RPMI8226 (cell line): ENCODE measurements around the gene NRXN3.

Source experiments
- DNase-seq: peaks from one replicate; pipeline ENCODE4 v3.0.0-alpha.2; 2015

NRXN3 gene

GRCh38 chr14:79328863-79329262 lies 1158.7 kb downstream of the NRXN3 start:
- DNase-seq = no peak

DNA sequence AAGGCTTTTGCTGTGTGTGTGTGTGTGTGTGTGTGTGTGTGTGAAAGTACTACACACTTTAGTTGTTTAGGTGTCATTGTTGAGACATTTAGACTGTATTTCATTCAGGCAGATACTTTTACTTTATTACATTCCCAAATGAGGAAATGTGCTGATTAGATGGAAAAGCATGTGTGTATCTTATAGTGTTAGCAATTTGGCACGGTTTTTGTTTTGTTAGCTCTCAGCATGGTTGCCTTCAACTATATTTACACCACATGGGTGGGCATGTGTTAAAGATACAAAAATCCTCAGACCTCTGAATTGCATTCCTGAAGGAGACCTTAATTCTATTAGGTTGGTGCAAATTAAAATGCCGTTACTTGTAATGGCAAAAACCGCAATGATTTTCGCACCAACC lies 1161.7 kb downstream of the NRXN3 start:
- DNase-seq = no peak

DNA sequence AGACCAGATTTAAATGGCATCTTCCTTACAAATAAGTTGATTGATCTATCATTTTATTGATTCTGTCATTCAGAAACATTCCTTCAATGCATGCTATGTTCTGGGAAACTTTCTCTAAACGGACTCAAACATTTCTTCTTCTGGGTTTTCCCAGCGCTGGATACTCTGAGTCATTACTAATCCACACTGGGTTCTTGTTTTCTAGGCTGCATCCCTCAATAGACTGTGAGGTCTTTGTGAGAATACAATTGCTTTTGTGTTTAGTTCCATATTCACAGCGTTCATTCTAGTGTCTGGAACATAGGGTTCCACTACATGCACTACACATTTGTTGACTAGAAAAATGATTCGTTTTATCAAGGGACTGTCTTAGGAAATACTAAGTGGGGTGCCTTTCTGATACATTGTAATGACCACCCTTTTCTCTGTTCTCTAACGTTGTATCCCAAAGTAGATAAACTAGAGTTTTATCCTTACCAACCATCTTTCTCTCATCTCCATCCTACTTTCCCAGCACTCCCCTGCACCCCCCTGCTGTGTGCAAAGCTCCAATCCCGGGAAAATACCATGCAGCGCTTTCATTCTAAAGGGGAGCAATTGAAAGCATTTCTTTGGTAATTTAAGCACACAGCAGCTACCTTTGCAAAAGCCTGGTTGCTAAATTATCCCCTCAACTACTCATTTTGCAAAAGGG lies 1162.5 kb downstream of the NRXN3 start:
- DNase-seq = no peak

DNA sequence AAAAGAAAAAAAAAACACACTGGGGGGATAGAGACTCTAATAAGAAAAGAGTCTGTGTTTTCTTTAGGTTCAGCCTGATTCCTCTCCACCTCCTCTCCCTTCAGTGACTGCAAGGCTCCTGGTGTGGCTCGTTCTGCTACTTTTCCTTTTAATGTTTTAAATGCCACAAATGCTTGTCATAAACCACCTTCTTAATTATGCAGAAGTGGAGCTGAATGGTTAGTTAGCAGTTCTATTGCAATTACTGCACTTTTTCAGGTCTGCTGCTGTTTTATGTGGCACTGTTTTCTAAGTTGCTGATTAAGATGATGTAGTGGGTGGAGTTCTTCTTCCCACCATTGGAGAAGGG lies 1163.0 kb downstream of the NRXN3 start:
- DNase-seq = no peak

DNA sequence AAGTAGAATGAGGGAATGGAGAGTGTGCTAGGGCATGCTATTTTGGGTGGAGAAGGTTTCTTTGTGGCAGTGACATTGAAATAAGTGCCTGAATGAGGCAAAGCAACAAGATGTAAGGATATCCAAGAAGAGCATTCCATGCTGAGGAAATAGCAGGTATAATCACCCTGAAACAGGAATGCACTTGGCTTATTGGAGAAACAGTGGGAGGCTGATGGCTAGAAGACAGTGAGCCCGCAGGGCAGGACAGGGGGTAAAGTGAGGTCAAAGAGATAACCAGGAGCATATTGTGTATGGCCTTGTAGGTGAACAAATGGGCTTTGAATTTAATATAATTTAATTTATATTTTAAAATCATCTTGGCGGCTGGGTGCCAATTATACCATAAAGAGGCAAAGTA lies 1164.1 kb downstream of the NRXN3 start:
- no peak for DNase-seq

- DNase-seq = no peak
These were observed 1167.6 kb downstream of the NRXN3 start for GRCh38 chr14:79337761-79338160.

GRCh38 chr14:79342942-79343341 lies 1172.8 kb downstream of the NRXN3 start:
- no peak for DNase-seq

GRCh38 chr14:79351011-79351410 lies 1180.8 kb downstream of the NRXN3 start:
- DNase-seq = no peak

- no peak for DNase-seq
These were observed 1182.0 kb downstream of the NRXN3 start for GRCh38 chr14:79352076-79352630.

- DNase-seq = no peak
These were observed 1184.2 kb downstream of the NRXN3 start for GRCh38 chr14:79354336-79354735.

- DNase-seq = no peak
These were observed 1185.9 kb downstream of the NRXN3 start for GRCh38 chr14:79356040-79356439.

DNA sequence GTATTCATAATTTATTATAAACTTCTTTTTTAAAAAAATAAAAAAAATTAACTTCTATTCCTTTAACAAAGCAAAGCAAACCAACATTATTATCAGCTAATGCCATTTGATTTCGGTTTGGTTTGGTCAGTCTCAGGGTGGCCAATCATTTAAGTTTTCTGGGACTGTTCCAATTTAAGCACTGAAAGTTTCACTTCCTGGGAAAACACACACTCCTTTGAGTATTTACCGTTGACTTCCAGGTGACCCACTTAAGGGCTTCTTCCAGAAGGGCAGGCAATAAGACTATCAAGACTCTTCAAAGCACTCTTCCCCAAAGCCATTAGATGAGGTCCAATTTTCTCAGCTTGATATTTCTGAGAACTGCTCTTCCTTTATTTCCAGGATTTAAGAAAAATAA lies 1187.1 kb downstream of the NRXN3 start:
- no peak for DNase-seq

- no peak for DNase-seq
These were observed 1193.1 kb downstream of the NRXN3 start for GRCh38 chr14:79363291-79363690.

DNA sequence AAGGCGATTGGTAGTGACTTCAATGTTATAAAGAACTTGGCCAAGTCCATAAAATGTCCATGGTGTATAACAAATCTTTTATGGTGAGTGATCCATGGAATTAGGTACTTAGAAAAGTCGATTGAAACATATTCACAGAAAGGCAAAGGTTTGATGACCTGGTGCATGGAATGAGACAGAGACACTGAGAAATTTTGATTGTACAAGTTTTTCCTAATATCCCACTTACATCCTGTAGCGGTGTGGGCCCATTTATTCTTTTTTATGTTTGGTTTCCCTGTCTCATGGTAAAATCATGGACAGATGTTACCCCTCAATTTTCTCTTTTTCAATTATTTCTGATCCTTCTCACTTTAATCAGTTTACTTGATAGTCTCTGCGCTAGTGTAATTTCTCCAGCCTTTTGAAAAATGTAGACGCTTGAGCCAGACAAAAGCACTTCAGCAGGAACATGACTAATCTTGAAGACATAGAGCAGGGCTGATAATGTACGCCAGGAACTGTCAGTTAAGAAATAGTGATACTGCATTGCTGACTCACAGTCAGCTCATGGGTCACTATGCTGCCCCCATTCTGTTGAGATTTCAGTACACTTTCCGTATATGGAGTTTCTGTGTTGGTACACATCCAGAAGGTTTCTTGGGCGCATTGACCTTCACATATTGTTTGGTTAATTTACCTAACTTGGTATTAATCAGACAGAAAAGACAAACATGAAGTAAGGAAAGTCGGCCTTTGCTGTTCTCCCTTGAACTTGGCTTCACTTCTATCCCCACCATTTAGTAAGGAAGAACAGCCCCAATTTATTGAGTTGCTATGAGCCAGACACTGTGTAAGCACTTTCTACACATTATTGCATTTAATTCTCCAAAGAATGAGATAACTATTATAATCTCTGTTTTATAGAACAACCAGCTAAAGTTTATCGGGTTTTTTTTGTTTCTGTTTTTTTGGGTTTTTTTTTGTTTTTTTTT lies 1199.5 kb downstream of the NRXN3 start:
- DNase-seq = no peak

DNA sequence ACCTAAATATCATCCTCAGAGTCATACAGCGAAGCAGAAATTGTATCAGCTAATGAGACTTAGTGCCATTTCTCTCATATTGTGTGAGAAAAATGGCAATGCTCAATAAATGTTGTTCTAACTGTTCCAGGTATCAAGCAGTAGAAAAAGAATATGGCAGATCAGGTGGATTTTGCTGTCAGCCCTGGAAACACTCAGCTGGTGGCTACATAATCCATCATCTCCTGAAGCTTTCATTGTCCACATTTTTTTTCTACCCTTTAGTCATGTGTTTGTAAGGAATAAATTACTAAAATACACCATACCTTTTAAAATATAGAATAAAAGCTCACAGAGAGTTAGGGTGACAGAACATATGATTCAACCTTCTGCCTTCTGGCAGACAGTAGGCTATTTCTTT lies 1200.8 kb downstream of the NRXN3 start:
- no peak for DNase-seq

- no peak for DNase-seq
These were observed 1203.3 kb downstream of the NRXN3 start for GRCh38 chr14:79373451-79373850.

GRCh38 chr14:79375356-79375755 lies 1205.2 kb downstream of the NRXN3 start:
- no peak for DNase-seq

- no peak for DNase-seq
These were observed 1206.4 kb downstream of the NRXN3 start for GRCh38 chr14:79376557-79376956.

DNA sequence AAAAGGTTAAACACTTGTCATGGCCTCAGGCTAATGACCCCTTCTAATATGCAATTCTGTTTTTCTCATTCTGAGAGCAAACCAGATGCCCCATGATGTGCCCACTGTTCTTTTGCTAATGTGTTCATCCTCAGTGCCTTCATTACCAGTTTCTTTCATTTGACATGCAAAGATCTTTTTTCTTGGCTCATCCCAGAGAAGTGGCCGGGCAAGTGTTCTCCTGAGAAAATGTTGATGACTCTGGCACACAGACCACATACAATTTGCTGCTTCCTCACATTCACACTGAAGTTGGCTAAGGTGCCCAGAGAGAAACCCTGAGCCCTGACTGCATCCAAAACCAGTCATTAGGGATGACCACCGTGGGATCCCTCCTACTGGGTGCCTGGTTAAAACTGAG lies 1207.8 kb downstream of the NRXN3 start:
- no peak for DNase-seq

DNA sequence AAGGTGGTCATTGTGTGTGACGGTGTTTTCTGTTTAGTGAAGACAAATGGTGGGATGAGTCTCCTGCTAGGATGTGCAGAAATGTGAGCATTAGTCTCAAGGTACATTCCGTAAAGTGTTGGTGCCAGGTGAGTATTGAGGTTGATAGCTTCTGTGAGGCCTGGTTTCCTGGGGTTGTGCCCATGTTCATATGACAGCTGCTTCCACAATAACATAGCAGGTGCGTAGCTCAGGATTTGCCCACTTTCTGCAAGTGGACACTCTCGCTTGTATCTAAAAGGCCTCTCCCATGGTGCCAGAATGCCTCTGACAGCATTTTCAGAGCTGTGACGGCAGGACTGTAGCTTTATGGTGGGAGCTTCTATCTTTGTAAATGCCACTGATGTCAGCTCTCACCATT lies 1209.1 kb downstream of the NRXN3 start:
- DNase-seq = no peak

DNA sequence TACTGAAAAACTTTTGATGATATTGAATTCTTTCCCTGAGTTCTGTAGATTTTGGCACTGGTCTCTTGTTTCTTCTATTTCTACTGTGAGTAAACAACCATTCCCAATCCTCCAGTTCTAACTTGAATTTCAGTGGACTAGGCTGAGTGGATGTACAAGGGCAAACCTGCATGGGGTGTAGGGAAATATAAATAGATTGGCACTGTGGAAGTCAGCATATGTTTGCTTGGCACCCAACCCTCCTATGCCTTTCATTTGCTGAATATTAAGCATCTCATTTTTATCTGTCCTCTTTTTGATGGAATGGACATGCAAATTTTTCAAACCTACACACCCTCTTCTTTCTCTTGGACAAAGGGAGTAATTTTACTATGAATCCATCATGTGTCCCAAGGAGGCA lies 1212.9 kb downstream of the NRXN3 start:
- no peak for DNase-seq

- DNase-seq = no peak
These were observed 1213.3 kb downstream of the NRXN3 start for GRCh38 chr14:79383475-79383874.

DNA sequence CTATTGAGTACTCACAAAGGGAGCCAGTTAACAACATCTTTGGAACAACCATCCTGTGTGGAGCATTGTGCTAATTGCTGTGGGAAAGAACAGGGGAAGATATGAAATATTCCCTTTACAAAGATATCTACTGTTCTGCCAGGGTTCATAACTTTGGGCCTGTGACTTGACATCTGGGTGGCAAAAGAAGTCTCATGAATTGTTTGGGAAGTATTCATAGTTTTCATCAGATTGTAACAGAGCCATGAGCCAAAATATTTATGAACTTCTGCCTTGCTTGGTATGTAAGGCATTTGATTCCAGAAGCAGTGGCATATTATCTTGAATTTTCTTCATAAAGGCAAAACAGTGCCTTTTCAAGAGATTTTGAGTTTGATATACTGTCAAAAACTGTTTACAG lies 1224.9 kb downstream of the NRXN3 start:
- DNase-seq = no peak

- DNase-seq = no peak
These were observed 1234.8 kb downstream of the NRXN3 start for GRCh38 chr14:79404874-79405511.
